HG03442 (cell line): ENCODE data around the gene INPP5D.

Source experiments
- ATAC-seq: cut with Tn5 transposase; IDR thresholded peaks from one replicate; pipeline ENCODE4 v1.9.1; 2021; ENCODE audit warnings: mild to moderate bottlenecking, moderate library complexity; ENCODE audit not compliant: unreplicated experiment

INPP5D gene

DNA sequence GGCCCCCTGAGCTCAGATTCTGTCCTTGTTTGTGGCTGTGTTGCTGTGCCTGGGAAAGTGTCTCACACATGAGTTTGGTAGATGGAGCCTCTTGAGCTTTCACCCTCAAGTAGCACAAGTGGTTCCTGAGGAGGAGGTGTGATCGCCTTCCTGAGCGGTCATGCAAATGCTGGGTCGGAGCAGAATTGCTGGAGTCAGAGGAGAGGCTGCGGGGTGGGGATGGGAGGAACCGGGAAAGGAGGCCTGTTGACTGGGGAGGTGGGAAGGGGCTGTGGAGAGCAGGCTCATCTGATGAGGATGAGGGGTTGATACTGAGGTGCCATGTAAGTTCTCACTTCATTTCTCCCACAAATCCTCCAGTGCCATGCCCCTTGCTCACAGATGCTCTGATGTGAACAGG, 142.9 kb downstream of the INPP5D start:
- ATAC-seq, result no peak

DNA sequence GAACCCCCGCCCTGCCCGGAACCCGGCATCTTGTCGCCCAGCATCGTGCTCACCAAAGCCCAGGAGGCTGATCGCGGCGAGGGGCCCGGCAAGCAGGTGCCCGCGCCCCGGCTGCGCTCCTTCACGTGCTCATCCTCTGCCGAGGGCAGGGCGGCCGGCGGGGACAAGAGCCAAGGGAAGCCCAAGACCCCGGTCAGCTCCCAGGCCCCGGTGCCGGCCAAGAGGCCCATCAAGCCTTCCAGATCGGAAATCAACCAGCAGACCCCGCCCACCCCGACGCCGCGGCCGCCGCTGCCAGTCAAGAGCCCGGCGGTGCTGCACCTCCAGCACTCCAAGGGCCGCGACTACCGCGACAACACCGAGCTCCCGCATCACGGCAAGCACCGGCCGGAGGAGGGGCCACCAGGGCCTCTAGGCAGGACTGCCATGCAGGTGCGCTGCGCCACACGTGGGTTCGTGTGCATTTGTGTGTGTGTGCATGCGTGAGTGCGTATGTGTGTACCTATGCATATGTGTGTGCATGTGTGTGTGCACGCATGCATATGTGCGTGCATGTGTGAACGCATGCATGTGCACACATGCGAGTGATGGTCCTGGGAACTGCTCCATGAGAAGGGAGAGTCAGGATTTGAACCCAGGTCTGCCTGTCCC, 144.3 kb downstream of the INPP5D start:
- ATAC-seq, result no peak

DNA sequence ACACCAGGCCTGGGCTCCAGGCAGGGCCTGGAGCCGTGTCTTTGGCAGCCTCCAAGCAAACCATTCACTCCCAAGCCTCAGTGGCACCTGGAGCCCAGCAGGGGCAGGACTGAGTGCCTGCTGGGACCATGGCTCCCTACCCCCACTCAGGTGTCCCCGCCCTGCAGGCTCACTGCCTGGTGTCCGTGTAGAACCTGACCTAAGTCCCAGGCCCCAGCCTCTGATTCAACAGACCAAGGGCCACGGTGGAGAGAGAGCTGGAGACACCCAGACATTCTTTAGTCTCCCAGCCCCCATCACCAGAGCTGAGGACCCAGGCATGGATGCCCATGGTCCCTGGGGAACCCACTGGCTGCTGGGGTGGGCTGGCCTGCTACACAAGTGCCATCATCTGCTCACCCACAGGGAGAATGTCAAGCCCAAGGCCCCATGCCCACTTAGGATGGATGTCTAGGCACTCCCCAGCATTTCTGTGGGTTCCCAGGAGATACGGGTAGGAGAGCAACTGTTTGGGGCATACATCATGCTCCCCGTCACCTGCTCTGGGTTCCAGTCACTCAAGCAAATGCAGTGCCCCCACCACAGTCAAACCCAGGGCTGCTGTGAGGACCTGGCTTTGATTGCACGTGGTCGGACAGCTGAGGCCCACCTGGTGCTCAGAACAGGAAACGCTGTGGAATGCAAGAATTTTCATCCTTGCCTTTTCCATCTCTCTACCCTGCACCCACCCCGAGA, 148.4 kb downstream of the INPP5D start:
- no peak for ATAC-seq

DNA sequence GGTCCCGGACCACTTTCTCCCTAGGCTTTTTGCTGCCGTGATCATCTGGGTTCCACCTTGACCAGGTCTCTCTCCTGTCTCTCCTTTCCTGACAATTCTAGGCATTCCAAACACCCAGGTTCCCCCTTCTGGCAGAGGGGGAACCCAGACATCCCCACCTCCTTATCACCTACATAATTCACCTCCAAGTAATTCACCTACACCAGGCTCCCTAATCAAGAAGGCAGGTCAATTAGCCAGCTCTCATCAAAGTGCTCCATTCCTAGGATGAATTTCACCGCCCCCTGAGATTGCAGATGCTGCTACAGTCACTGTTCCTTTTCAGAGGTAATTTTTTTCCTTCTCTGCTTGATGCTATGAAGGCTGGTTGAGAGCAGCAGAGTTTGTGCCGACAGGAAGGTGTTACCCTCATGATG, 149.0 kb downstream of the INPP5D start:
- no peak for ATAC-seq

DNA sequence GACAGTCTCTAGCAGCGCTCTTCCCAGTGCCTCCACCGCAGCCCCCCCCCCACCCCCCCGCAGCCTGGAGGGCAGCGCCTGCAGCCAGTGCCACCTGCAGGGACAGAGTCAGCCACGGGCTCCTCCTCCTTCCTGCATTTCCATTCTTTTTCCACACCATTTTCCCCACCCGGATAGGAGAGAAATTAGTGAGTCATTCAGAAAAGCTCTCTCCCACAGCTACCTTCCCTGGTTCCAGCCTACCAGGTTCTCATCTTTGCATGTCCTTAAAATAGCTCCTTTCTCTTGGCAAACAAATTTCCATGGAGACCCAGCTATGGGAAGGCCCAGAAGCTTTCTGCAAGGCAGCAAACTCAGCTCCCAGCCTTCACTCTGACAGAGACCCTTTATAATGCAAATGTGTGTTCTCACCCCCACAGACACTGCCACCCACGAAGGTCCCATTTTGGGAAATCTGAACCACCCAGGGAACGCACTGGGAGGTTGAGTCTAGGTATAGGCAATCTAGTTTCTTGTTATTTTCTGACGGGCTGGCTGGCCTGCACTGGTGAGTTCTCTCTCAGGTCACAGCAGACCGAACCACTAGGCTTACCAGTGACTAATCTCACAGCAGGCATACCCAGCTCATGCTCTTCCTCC, 149.5 kb downstream of the INPP5D start:
- ATAC-seq, result no peak

DNA sequence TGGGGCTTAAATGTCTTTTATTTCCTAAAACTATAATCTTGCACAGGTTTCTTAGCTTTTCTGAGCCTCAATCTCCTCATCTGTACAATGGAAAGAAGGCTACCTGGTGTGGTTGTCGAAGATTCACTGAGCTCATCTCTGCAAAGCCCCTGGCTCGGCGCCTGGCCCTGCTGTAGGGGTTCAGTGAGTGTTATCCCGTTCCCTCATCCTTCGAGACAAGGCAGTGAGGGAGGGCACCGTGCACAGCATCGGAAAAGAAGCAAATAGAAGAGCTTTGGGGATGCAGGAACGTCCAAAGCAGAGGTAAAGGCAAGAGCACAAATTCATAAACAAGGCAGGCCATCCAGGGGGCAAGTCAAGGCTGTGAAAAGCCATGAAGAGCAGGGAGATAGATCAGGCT, 150.1 kb downstream of the INPP5D start:
- no peak for ATAC-seq

DNA sequence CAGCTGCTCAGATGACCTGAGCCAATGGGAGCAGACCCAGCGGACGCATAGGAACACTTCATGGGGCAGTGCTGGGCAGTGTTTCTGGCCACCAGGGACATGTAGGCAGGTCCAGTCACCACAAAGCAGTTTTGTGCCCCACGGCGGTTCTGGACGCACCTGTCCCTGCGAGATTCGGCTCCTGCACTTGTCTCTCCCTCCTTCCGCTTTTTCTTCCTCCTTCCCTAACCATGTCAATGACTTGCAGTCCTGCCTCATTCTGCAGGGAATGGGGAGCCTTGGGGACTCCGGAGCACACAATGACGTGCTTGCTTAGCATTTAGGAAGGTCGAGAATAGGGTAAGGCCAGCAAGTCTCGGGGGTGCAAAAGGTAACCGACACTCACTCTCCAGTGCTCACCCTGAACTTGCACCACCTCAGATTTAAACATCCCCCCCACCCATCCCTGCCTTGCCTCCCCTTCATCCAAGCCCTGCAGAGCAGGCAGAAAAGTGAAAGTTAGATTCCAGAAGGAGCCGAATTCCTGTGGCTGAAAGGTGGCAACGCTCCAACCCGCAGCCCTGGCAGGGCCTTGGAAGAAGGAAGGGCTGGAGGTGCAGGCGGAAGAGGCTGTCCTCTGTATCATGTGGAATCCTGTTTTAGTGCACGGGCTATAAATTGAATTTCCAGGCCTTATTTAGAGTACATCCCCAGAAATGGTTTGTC, 150.9 kb downstream of the INPP5D start:
- ATAC-seq, result no peak

DNA sequence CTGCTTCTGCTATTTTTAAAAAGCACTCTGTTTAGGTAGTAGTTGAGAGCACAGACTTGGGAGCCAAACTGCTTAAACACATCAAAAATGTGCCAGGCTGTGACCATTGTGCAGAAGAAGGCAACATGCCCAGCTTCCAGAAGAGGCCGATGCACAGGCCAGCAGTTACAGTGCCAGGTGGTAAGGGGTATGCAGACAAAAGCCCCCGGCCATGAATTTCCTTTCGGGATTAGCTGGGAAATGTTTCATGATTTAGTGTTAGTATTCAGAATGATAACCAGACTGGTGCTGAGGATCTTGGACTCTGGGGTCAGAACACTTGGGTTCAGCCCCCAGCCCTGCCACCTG, 151.4 kb downstream of the INPP5D start:
- ATAC-seq, result no peak

DNA sequence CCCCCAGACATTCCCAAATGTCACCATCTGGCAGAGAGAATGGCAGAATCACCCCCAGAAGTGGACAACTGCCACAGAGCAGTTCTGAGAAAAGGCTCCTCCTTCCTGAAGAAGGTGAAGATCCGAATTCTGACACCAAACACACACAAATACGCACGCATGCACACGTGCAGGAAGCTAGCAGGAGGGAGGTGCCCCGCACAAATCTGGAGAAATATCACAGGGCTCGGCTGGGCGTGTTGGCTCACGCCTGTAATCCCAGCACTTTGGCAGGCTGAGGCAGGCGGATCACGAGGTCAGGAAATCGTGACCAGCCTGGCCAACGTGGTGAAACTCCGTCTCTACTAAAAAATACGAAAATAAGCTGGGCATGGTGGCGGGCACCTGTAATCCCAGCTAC, 152.9 kb downstream of the INPP5D start:
- ATAC-seq, result no peak

DNA sequence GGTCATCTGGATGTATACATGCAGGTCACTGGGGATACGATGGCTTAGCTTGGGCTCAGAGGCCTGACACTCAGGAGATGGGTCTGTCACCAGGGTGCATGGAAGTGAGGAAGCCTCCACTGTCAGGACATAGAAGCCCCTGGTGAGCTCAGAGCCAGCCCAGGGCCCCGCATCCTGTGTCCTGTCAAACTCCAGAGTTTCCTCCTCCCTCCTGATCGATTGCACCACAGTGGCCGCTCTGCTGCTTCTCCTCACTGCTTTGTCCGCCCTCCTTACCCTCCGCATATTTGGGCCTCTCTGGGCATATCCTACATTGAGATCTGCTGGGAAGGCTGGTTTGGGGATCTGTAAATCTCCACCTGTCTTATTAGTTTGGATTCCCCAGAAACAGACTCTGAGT, 153.8 kb downstream of the INPP5D start:
- ATAC-seq, result no peak

DNA sequence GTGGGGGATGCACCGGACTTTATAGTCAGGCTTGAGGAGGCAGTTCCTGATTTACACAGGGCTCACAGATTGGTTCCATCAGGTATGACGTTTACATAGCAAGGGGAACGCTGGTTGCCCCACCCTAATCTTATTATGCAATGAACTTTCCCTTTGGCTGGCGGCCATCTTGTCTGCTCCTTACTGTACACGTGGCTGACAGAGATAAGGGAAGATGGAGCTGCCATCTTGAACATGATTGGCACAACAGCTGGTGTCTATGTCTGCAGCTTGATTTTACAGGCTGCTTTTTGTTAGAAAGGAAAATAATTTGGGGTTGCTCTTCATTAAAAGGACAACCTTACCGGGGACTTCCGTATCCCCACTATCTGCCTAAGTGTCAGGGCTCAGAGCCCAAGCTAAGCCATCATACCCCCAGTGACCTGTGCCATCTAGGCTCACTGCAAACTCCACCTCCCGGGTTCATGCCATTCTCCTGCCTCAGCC, 157.8 kb downstream of the INPP5D start:
- ATAC-seq, result no peak

DNA sequence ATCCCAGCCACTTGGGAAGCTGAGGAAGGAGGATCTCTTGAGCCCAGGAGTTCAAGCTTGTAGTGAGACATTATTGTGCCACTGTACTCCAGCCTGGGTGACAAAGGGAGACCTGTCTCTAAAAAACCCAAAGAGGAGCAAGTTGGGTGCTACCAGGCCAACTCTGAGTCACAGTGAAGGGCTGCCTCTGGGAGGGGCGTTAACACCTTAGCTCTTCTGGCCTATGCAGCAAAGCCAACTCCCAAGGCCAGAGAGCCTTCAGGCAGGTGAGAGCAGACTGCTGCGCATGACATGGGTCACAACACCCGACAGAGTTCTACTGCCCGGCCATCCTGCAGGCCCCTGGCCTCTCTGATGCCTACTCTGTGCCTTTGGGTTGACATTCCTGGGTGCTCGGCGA, 158.7 kb downstream of the INPP5D start:
- ATAC-seq, result no peak

DNA sequence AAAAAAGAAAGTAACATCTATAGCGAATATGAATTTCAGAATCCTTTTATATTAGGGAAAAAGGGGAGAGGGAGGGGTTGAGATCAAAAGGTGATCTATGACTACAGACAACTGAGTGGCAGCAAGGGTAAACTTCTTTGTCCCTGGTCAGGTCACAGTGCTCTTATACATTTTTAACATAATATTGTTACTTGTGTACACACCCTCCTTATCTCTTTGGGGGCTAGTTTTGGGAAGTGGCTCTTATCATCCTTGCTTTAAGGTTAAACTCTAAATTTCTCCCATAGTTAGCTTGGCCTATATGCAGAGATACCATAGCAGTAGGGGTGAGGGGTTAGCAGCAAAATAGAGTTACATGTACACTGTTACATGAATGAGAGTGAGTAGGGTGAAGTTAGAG, 159.7 kb downstream of the INPP5D start:
- no peak for ATAC-seq

DNA sequence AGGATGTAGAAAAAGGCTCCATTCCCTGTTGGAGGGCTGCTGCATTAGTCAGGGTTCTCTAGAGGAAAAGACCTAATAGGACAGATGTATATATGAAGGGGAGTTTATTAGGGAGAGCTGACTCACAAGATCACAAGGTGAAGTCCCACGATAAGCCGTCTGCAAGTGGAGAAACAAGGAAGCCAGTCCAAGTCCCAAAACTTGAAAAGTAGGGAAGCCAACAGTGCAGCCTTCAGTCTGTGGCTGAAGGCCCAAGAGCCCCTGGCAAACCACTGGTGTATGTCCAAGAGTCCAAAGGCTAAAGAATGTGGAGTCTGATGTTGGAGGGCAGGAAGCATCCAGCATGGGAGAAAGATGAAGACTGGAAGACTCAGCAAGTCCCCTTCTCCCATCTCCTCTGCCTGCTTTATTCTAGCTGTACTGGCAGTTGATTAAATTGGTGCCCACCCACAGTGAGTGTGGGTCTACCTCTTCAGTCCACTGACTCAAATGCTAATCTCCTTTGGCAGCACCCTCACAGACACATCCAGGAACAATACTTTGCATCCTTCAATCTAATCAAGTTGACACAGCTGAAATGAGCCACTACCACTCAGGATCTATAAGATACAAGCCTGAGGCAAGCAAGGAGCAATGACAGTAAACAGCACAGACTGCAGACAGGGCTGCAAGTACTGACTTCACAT, 161.4 kb downstream of the INPP5D start:
- ATAC-seq, result no peak

DNA sequence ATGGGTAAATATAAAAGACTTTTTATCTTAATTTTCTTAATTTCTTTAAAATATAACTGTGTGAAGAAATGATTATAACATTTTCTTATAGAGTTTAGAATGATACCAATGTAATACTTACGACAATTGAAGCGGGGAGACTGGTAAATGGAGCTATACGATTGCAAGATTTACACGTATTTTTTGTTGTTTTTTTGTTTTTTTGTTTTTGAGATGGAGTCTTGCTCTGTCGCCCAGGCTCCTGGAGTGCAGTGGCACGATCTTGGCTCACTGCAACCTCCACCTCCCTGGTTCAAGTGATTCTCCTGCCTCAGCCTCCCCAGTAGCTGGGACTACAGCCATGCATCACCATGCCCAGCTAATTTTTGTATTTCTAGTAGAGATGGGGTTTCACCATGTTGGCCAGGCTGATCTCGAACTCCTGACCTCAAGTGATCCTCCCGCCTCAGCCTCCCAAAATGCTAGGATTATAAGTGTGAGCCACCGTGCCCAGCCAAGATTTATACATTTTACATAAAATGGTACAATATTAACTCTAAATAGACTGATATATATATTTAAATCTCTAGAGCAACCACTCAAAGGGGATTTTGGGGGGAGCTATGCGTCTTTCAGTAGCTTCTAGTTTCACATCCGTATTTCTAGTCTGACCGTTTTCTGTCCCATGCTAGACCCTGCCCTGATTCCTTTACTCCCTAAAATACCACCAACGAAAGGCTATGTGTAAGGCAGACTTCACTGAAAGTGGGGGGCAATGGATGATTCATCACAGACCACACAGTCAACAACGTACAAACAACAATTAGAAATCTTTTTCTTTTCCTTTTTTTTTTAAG, 163.1 kb downstream of the INPP5D start:
- ATAC-seq, result peak; percentile 74

DNA sequence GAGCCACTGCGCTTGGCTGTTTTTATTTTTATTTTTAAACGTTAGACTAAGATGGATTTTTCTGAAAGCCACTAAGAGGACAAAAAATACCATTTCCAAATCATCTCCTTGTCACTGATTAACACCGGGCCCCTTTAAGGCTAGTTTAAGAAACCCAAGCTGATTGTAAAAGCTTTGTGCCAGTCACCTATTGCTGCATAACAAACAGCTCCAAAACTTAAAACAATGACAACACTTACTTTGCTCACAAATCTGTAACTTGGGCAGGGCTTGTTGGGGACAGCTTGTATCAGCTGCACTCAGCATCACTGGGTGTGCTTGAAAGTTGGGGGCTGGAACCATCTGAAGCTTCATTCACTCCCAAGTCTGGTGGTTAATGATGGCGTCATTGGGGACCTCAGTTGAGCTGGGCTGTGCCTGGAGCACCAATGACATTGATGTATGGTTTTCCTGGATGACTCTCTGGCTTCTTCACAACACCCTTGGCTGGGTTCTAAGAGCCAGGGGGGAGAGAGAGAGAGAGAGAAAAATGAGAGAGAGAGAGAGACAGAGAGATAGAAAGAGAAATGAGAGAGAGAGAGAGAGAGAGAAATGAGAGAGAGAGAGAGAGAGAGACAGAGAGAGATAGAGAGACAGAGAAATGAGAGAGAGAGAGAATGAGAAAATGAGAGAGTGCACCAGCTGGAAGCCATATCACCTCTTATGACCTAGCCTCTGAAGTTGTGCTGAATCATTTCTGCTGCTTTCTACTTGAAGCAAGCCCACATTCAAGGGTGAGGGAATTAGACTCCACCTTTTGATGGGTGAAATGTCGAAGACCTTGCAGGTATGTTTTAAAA, 165.3 kb downstream of the INPP5D start:
- ATAC-seq, result no peak

DNA sequence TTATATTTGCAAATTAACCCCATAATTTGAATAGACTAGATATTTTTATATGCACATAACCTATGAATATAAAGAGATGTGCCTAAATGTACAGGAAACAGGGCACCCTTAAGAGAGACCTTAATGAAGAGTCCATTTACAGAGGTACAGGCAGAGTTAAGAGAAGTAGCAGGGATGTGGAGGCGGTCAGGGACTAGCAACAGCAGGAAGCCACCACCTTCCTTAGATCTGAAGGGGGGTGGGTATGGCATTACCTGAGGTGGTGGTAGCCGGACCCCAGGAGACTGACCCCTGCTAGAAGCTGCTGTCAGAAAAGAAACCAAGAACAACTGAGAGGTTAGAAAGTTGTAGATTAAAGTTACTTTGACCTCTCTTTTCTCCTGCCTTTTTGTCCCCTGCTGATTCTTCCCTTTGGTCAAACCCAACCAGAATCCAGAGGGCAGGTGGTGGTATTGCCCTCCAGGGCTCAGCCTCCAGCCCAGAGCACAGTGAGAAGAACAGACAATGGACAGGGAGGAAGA, 166.4 kb downstream of the INPP5D start:
- no peak for ATAC-seq

DNA sequence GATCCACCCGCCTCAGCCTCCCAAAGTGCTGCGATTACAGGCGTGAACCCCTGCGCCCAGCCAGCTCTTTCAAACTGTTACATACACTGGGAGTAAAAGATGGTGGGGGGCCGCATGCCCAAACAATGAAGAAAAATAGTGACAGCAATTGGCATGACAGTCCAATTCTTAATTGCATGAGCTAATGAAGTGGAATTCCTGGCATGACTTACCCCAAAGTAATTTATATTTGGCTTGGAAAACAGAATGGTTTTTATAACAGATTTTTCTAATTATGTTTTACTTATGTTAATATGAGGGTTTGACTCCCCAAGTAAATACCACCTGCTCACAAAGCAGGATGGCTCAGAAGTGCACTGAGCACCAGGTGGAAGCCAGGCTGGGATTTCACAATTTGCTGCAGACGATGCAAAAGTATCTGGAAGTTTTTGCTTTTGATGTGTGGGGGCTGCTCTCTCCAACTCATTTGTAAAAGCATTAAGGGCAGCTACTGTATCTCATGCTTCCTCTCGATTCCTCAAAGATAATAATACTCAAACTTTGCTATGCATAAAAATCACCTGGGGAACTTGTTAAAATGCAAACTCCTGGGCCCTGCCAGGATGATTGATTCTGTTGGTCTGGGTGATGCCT, 167.3 kb downstream of the INPP5D start:
- ATAC-seq, result no peak

DNA sequence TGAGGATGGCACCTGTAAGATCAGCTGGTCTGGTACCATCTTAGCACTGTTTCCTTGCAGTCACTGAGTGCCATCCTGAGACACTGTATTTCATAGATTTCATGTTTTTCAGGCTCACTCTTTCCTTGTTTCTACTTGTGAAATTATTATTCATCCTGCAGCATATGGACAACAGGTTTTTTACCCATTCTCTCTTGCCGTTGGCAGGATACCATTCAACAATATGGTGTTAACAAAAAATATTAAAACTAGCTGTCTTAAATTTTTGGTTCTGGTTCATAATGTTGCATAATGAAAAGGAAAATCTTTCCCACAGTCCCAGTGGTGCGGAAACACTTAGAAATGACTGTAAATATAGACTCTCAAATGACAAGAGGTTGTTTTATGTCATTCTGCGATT, 168.2 kb downstream of the INPP5D start:
- ATAC-seq, result no peak
